Pancreas (tissue), 10 donors: ENCODE results near the gene APLP2. TPM values are rescaled to one million over a fixed set of nuclear protein-coding genes. Genes with fewer than 3 reads are reported as not detected.

ENCODE experiments used
- ATAC-seq, 4 donors: fragments of 200-7000 bp; cut with Tn5 transposase; one replicate each; pipeline versions ENCODE4 v1.8.0 to v1.9.1; 2020; ENCODE audit warnings: mild to moderate bottlenecking in 4 of 4, moderate library complexity in 4 of 4
- DNase-seq, 6 donors: peaks; one replicate each; pipeline ENCODE4 v3.0.0-alpha.2; 2020
- FAIRE-seq: peaks from 2 replicates; lab custom pipeline; 2012; peaks lifted over from hg19 to GRCh38; lab: Jason Lieb, UNC
- H3K27ac ChIP-seq, 4 donors: fragments of 200-600 bp; sonication (generic); 1 replicate in 3 of 4; 2 replicates in 1 of 4; pipeline versions ENCODE4 v1.5.0 to v1.8.0; 2020
- H3K27me3 ChIP-seq, 4 donors: fragments of 200-600 bp; one replicate each; pipeline ENCODE4 v1.8.0; 2021
- H3K36me3 ChIP-seq, 3 donors: fragments of 200-600 bp; sonication (generic) in 1 of 3; one replicate each; pipeline versions ENCODE4 v1.5.0 to v1.8.0; 2020 to 2021
- H3K4me1 ChIP-seq, 3 donors: fragments of 200-600 bp; one replicate each; pipeline ENCODE4 v1.8.0; 2021
- H3K4me3 ChIP-seq, 4 donors: fragments of 200-600 bp; sonication (generic) in 2 of 4; one replicate each; pipeline versions ENCODE4 v1.5.0 to v1.8.0; 2020 to 2021
- H3K9me3 ChIP-seq, 4 donors: fragments of 200-600 bp; one replicate each; pipeline ENCODE4 v1.8.0; 2021
- CTCF ChIP-seq, 4 donors: fragments of 200-600 bp; sonication (generic) in 3 of 4; IDR thresholded peaks; one replicate each; pipeline versions ENCODE4 v1.5.0 to v1.8.0; 2021; ENCODE audit warnings: antibody characterized with exemption in 4 of 4
- WGBS, 2 donors: extraction: QIAGEN DNeasy Blood & Tissue Kit; methylation state at CpG; one replicate each; pipeline ENCODE4 v1.1.7; 2013; 5-methylcytosine and 5-hydroxymethylcytosine counted together
- intact Hi-C, 3 donors: fragments of 100-400 bp; cut with DNase I; formaldehyde crosslinking; loops; one replicate each; pipeline versions ENCODE4 v1.11.1 to v1.14.2; 2022
- polyA plus RNA-seq, 2 donors: library from polyadenylated mRNA; stranded (reverse); fragments of 200-250 nt; gene quantifications; one replicate each; pipeline ENCODE4 v1.2.3, GENCODE V29; 2013
- total RNA-seq, 6 donors: library from RNA; stranded (reverse); fragmentation: NEBNext Ultra II Directional in 4 of 6; extraction: Animal tissue kit (Norgen Biotek cat#: 25700) in 4 of 6; gene quantifications; one replicate each; pipeline versions ENCODE4 v1.2.1 to v1.2.4, GENCODE V29; 2021 to 2023
- donor health status: healthy with polysubstance abuse.
- donor health status: DM: no; HTN: no; CAD: no; lungs with moderate emphysema.
- donor health status: DM: no; HTN: no; CAD: no.
- donor health status: control.
- donor health status: control.
- donor health status: Bipolar disorder and iron deficiency.
- donor health status: DM: yes; HTN: yes; CAD: no.
- donor health status: DM: no; HTN: no; CAD: no.
- donor health status: DM: no; HTN: no; CAD: no.
- donor health status: DM: yes; HTN: yes; CAD: no.

The APLP2 gene
- total and polyA plus RNA-seq, 8 donors: 45.3 to 171 (median 101) TPM

DNA sequence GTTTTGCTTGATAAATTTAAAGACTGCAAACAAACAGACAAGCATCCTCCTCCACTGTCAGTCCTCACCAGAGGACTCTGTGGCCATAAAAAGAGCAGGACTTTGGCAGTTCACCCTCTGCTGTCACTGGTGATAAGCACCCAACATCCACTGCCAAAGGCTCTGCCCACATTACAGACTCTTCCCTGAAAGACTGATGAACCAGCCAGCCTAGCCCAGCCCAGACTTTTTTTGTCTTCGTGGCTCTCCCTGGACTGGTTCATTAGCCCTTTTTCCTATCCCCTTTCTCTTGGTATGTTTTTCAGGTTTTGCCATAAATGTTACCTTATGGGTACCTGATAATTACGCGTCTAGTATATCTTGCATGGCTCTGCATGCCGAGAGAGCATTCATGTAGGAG is 104.9 kb downstream of the APLP2 start:
- Histone ChIP-seq H3K27me3 (no peaks in the 10 kb centered on the region), H3K36me3 (no peaks in the 10 kb centered on the region), H3K27ac (no peak overlapping the region), H3K4me1 (peaks cover 7 to 36% (median 18%) of the 10 kb centered on the region in 3 donors), H3K9me3 (no peaks in the 10 kb centered on the region), H3K4me3 (no peak overlapping the region)
- ATAC-seq: no peak
- intact Hi-C loops: no loop called here
- TF ChIP-seq CTCF (IDR thresholded peaks at IDR 0.05): no peak
- FAIRE-seq: no peak
- WGBS, 2 donors: 97 to 99% methylated on average over 4 of the region's 4 CpGs
- no peak for DNase-seq

- no peaks in the 10 kb centered on the region for H3K9me3 ChIP-seq
- intact Hi-C loops: no loop called here
- H3K27me3 ChIP-seq: no peaks in the 10 kb centered on the region
- H3K36me3 ChIP-seq: no peaks in the 10 kb centered on the region
- TF ChIP-seq CTCF (IDR thresholded peaks at IDR 0.05): no peak
- H3K27ac ChIP-seq: no peak overlapping the region
- H3K4me1 ChIP-seq: peaks cover 19 to 44% (median 29%) of the 10 kb centered on the region in 3 donors
- no peak for ATAC-seq
- WGBS, 2 donors: 92 to 93% methylated on average over 5 of the region's 5 CpGs
- no peak overlapping the region for H3K4me3 ChIP-seq
- no peak for FAIRE-seq
- DNase-seq: no peak
These were observed 106.2 kb downstream of the APLP2 start for GRCh38 chr11:130175898-130176297.

DNA sequence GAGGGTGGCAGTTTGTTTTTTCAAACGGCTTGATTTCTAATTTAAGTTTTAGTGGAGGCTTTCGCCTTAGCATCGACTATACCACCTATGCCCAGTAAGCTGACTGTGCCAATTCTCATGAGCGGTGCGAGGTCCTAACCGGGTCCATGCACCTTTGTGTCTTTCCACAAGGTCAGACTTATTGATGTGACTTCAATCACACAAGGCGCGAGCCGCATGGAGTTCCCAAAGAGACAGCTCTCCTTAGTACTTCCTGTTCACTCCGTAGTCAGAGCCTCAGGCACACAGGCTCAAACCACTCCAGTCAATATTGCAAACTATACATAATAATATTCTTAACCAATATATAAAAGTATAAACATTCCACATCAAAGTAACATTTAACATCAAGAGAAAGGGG is 108.1 kb downstream of the APLP2 start:
- Histone ChIP-seq H3K27ac (peak overlapping the region in 3 of 4 donors; percentile 73 to 83 (median 82)), H3K27me3 (no peaks in the 10 kb centered on the region), H3K9me3 (no peaks in the 10 kb centered on the region), H3K4me1 (peaks cover 34 to 48% (median 47%) of the 10 kb centered on the region in 3 donors), H3K4me3 (no peak overlapping the region), H3K36me3 (no peaks in the 10 kb centered on the region)
- intact Hi-C loops: no loop called here
- FAIRE-seq: no peak
- TF ChIP-seq CTCF (IDR thresholded peaks at IDR 0.05): no peak
- WGBS, 2 donors: 50 to 65% methylated on average over 10 of the region's 10 CpGs
- no peak for ATAC-seq
- DNase-seq: no peak

- H3K36me3 ChIP-seq: no peaks in the 10 kb centered on the region
- DNase-seq (peak in 2 of 6 donors; percentile 25 to 61), ATAC-seq (peak in 2 of 4 donors; percentile 12 to 31), FAIRE-seq (no peak)
- H3K4me3 ChIP-seq: no peak overlapping the region
- no peaks in the 10 kb centered on the region for H3K9me3 ChIP-seq
- 40 to 42% methylated on average over 16 of the region's 16 CpGs for WGBS, 2 donors
- no peaks in the 10 kb centered on the region for H3K27me3 ChIP-seq
- H3K27ac ChIP-seq: peak overlapping the region in 3 of 4 donors; percentile 73 to 83 (median 82)
- H3K4me1 ChIP-seq: peaks cover 34 to 48% (median 47%) of the 10 kb centered on the region in 3 donors
- TF ChIP-seq CTCF (IDR thresholded peaks at IDR 0.05): no peak
- intact Hi-C loops: no loop called here
These were observed 109.0 kb downstream of the APLP2 start for GRCh38 chr11:130178441-130179339.
